Activated naive CD4-positive, alpha-beta T cell treated with anti-CD3 and anti-CD28 coated beads, Interleukin-2, amount 50 U/mL, for 16 hours (primary cell): ENCODE results near the gene SLC25A11.

ENCODE experiments used
- DNase-seq: peaks from one replicate; pipeline ENCODE4 v3.0.0-alpha.2; 2020

SLC25A11 gene

DNA sequence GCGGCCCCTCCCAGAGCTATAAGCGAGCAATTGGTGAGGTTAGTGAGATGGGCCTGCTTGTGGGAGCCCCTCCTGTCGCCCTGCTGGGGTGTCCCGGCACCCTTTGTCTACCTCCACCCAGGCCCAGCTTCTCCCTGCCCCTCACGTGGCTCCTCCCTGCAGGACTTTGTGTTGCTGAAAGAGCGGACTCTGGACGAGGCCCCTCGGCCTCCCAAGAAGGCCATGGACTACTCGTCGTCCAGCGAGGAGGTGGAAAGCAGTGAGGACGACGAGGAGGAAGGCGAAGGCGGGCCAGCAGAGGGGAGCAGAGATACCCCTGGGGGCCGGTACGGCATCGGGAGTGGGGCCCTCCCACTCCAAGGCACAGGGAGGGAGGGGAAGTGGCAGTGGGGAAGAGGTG, 46.6 kb downstream of the SLC25A11 start:
- no peak for DNase-seq

DNA sequence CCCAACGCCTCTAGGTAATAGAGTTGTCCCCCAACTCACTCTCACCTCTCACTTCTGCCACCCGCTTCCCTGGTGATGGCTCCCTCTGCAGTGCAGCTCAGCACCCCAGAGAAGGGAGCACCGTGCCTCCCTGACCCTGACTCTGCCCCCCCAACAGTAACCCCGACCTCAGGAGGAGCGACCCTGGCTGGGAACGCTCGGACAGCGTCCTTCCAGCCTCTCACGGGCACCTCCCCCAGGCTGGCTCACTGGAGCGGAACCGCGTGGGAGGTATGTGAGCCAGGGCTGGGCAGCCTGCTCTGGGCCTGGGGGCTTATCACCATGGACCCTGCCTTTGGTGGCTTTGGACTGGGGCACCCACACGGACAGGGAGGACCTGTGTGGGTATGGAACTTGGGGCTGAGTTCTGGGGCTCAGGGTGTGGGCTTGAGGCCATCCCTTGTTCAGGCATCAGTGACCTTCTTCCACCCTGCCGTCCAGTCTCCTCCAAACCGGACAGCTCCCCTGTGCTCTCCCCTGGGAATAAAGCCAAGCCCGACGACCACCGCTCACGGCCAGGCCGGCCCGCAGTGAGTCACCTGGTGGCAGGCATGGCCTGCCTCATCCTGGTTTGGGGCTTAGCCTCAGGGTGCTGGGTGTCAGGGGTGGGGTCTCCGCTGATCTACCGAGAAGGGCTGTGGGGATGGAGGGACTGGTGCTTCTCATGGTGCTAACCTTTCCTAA, 47.2 kb downstream of the SLC25A11 start:
- DNase-seq: no peak

DNA sequence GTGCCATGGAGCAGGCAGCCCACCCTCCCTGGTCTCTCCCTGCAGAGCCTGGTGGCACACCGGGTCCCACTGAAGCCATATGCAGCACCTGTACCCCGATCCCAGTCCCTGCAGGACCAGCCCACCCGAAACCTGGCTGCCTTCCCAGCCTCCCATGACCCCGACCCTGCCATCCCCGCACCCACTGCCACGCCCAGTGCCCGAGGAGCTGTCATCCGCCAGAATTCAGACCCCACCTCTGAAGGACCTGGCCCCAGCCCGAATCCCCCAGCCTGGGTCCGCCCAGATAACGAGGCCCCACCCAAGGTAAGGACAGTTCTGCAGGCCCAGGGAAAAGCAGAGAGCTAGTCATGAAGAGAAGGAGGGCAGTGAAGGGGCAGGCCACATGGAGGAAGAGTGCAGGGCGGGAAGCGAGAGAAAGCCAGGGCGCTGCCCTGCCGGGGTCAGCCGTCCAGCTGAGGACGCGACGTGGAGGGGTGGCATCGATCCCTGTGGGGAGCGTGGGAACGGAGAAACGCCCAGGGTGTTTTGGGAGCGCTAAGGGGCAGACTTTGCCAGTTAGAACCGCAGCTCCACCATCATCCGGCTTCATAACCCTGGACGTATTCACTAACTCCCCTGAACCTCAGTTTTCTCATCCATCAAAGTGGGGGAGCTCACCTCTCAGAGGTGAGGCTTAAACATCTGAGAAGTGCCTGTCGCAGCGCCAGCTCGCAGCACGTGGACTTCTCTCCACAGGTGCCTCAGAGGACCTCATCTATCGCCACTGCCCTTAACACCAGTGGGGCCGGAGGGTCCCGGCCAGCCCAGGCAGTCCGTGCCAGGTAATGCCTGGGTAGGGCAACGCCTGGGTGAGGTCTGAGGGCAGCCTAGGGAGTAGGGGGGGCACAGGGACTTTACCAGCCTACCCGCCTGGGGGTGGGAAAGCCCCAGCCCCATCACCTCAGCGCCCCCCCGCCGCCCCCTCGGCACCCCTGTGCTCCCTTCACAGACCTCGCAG, 48.1 kb downstream of the SLC25A11 start:
- no peak for DNase-seq

DNA sequence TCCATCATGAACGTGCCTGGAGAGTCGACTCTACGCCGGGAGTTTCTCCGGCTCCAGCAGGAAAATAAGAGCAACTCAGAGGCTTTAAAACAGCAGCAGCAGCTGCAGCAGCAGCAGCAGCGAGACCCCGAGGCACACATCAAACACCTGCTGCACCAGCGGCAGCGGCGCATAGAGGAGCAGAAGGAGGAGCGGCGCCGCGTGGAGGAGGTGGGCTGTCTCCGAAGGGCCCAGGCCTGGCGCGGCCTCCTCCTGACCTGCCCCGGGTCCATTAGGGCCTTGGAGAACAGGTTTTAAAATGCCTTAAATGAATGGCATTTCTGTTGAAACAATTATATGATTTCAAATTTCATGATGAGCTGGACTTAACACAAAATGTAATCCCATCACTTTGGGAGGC, 52.3 kb downstream of the SLC25A11 start:
- no peak for DNase-seq
